ENCODE measurements around the gene PLCB1.

DNA sequence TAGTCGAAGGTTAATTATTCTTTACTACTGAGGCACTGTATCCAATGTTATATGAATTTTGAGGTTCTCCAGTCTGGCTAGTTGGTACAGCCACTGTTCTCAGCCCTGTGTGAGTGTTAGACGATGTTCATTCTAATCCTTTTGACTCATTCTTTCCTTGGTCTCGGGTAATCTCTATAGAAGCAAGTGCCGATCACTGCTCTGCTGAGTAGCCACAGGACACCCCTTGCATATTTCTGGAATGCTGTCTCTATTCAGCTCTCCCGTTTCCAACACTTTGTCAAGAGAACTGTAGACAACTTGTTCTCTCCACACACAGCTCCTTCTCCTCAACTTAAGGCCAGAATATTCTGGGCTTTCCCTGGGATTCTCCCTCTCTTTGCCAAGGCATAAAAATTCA is 42.4 kb upstream of the PLCB1 start:
- TF ChIP-seq CTCF (IDR thresholded peaks at IDR 0.05; ENCODE audit: low read depth, low read length) (no peak), POLR2A (IDR thresholded peaks at IDR 0.05; ENCODE audit: extremely low read depth, insufficient read length) (no peak), MYC (IDR thresholded peaks at IDR 0.05; ENCODE audit: low read depth, low read length) (no peak), MAX (IDR thresholded peaks at IDR 0.05; ENCODE audit: low read depth, low read length) (no peak)
